Adipocyte (in vitro differentiated cells): ENCODE data around the gene C1orf122.

ENCODE experiments used
- DNase-seq: peaks from one replicate; pipeline ENCODE4 v3.0.0-alpha.2; 2015; ENCODE audit warnings: low read depth
- H3K27me3 ChIP-seq: replicated peaks from 2 replicates; pipeline ENCODE4 v1.7.0; 2013; ENCODE audit warnings: mild to moderate bottlenecking, low read length, moderate library complexity; ENCODE audit not compliant: control insufficient read depth, insufficient read depth
- H3K36me3 ChIP-seq: 2 replicates; pipeline ENCODE4 v1.7.0; 2013; ENCODE audit warnings: low read length, mild to moderate bottlenecking, moderate library complexity; ENCODE audit not compliant: control insufficient read depth, insufficient read depth, severe bottlenecking
- H3K4me1 ChIP-seq: 2 replicates; pipeline ENCODE4 v1.7.0; 2013; ENCODE audit warnings: mild to moderate bottlenecking, low read length, moderate library complexity; ENCODE audit not compliant: control insufficient read depth, insufficient read depth
- H3K4me3 ChIP-seq: 2 replicates; pipeline ENCODE4 v1.7.0; 2013; ENCODE audit warnings: mild to moderate bottlenecking, low read length, moderate library complexity
- H3K9ac ChIP-seq: 2 replicates; pipeline ENCODE4 v1.7.0; 2013; ENCODE audit warnings: mild to moderate bottlenecking, low read length, moderate library complexity
- H3K9me3 ChIP-seq: 2 replicates; pipeline ENCODE4 v1.7.0; 2013; ENCODE audit warnings: mild to moderate bottlenecking, low read length, moderate library complexity; ENCODE audit not compliant: control insufficient read depth

Gene C1orf122

GRCh38 chr1:37808369-37809319 lies 1.1 kb downstream of the C1orf122 start:
- peaks cover 33% of the 10 kb centered on the region for H3K36me3 ChIP-seq
- peak; percentile 93 for DNase-seq
- H3K4me3 ChIP-seq = peak overlapping the region; percentile 92
- H3K9me3 ChIP-seq = no peaks in the 10 kb centered on the region
- peaks cover 43% of the 10 kb centered on the region for H3K4me1 ChIP-seq
- no peaks in the 10 kb centered on the region for H3K27me3 ChIP-seq
- H3K9ac ChIP-seq = peak overlapping the region; percentile 91

GRCh38 chr1:37809942-37810341 lies 2.4 kb downstream of the C1orf122 start:
- Histone ChIP-seq H3K27me3 (no peaks in the 10 kb centered on the region), H3K4me1 (peaks cover 56% of the 10 kb centered on the region), H3K9me3 (no peaks in the 10 kb centered on the region), H3K36me3 (peaks cover 24% of the 10 kb centered on the region), H3K9ac (peak overlapping the region; percentile 91), H3K4me3 (peak overlapping the region; percentile 92)
- DNase-seq = no peak

- Histone ChIP-seq H3K4me1 (peaks cover 58% of the 10 kb centered on the region), H3K9ac (peak overlapping the region; percentile 63), H3K9me3 (no peaks in the 10 kb centered on the region), H3K4me3 (peak overlapping the region; percentile 92), H3K36me3 (peaks cover 24% of the 10 kb centered on the region), H3K27me3 (no peaks in the 10 kb centered on the region)
- DNase-seq = peak; percentile 85
Measured at GRCh38 chr1:37811027-37811655, 3.6 kb downstream of the C1orf122 start.

GRCh38 chr1:37813529-37814145 lies 6.0 kb downstream of the C1orf122 start:
- H3K9ac ChIP-seq = peak overlapping the region; percentile 59
- H3K4me1 ChIP-seq = peaks cover 55% of the 10 kb centered on the region
- H3K36me3 ChIP-seq = peaks cover 34% of the 10 kb centered on the region
- H3K27me3 ChIP-seq = no peaks in the 10 kb centered on the region
- DNase-seq = peak; percentile 33
- H3K4me3 ChIP-seq = peak overlapping the region; percentile 36
- no peaks in the 10 kb centered on the region for H3K9me3 ChIP-seq

GRCh38 chr1:37814252-37814651 lies 6.7 kb downstream of the C1orf122 start:
- Histone ChIP-seq H3K9ac (peak overlapping the region; percentile 59), H3K4me1 (peaks cover 49% of the 10 kb centered on the region), H3K36me3 (peaks cover 36% of the 10 kb centered on the region), H3K4me3 (peak overlapping the region; percentile 36), H3K27me3 (no peaks in the 10 kb centered on the region), H3K9me3 (no peaks in the 10 kb centered on the region)
- DNase-seq = no peak

GRCh38 chr1:37817481-37817880 lies 9.9 kb downstream of the C1orf122 start:
- DNase-seq = no peak
- H3K9ac ChIP-seq = no peak overlapping the region
- no peak overlapping the region for H3K4me3 ChIP-seq
- peaks cover 28% of the 10 kb centered on the region for H3K4me1 ChIP-seq
- no peaks in the 10 kb centered on the region for H3K9me3 ChIP-seq
- H3K27me3 ChIP-seq = no peaks in the 10 kb centered on the region
- peaks cover 68% of the 10 kb centered on the region for H3K36me3 ChIP-seq

GRCh38 chr1:37821481-37821880 lies 13.9 kb downstream of the C1orf122 start:
- H3K36me3 ChIP-seq = peaks cover 74% of the 10 kb centered on the region
- no peaks in the 10 kb centered on the region for H3K9me3 ChIP-seq
- H3K4me1 ChIP-seq = peaks cover 7% of the 10 kb centered on the region
- no peaks in the 10 kb centered on the region for H3K27me3 ChIP-seq
- no peak overlapping the region for H3K4me3 ChIP-seq
- no peak overlapping the region for H3K9ac ChIP-seq
- DNase-seq = no peak

GRCh38 chr1:37822906-37823815 lies 15.6 kb downstream of the C1orf122 start:
- H3K9ac ChIP-seq = no peak overlapping the region
- H3K4me1 ChIP-seq = no peaks in the 10 kb centered on the region
- no peaks in the 10 kb centered on the region for H3K27me3 ChIP-seq
- H3K36me3 ChIP-seq = peaks cover 64% of the 10 kb centered on the region
- DNase-seq = no peak
- no peaks in the 10 kb centered on the region for H3K9me3 ChIP-seq
- no peak overlapping the region for H3K4me3 ChIP-seq

- no peak for DNase-seq
- Histone ChIP-seq H3K4me1 (no peaks in the 10 kb centered on the region), H3K36me3 (peaks cover 72% of the 10 kb centered on the region), H3K4me3 (no peak overlapping the region), H3K9me3 (no peaks in the 10 kb centered on the region), H3K9ac (no peak overlapping the region), H3K27me3 (no peaks in the 10 kb centered on the region)
Measured at GRCh38 chr1:37824001-37824400, 16.4 kb downstream of the C1orf122 start.

- Histone ChIP-seq H3K9me3 (no peaks in the 10 kb centered on the region), H3K36me3 (peaks cover 68% of the 10 kb centered on the region), H3K4me3 (no peak overlapping the region), H3K4me1 (no peaks in the 10 kb centered on the region), H3K9ac (no peak overlapping the region), H3K27me3 (no peaks in the 10 kb centered on the region)
- no peak for DNase-seq
Measured at GRCh38 chr1:37825506-37825905, 17.9 kb downstream of the C1orf122 start.
